Right lobe of liver (tissue), 6 donors: Measurements from ENCODE around the gene SLC2A8. TPM values are rescaled to one million over a fixed set of nuclear protein-coding genes. Genes with fewer than 3 reads are reported as not detected.
A peak's percentile ranks its signal among the peaks of the same experiment; 100 is the strongest.

Experiments
- ATAC-seq, 4 donors: fragments of 200-7000 bp; cut with Tn5 transposase; one replicate each; pipeline ENCODE4 v1.9.1; 2020; ENCODE audit warnings: mild to moderate bottlenecking in 4 of 4, moderate library complexity in 4 of 4
- DNase-seq, 3 donors: peaks; one replicate each; pipeline ENCODE4 v3.0.0-alpha.2; 2020
- H3K27ac ChIP-seq, 3 donors: fragments of 200-600 bp; one replicate each; pipeline ENCODE4 v1.8.0; 2022
- H3K27me3 ChIP-seq, 2 donors: fragments of 200-600 bp; one replicate each; pipeline ENCODE4 v1.8.0; 2022
- H3K36me3 ChIP-seq, 4 donors: fragments of 200-600 bp; sonication (generic) in 1 of 4; one replicate each; pipeline versions ENCODE4 v1.5.1 to v1.8.0; 2017 to 2022; ENCODE audit warnings: control low read depth in 1 of 4
- H3K4me1 ChIP-seq, 4 donors: fragments of 200-600 bp; sonication (generic) in 1 of 4; one replicate each; pipeline versions ENCODE4 v1.5.1 to v1.8.0; 2017 to 2022; ENCODE audit warnings: control low read depth in 1 of 4
- H3K4me3 ChIP-seq, 3 donors: fragments of 200-600 bp; one replicate each; pipeline ENCODE4 v1.8.0; 2022
- H3K9me3 ChIP-seq, 4 donors: fragments of 200-600 bp; sonication (generic) in 1 of 4; one replicate each; pipeline versions ENCODE4 v1.5.1 to v1.8.0; 2017 to 2022; ENCODE audit warnings: control low read depth in 1 of 4
- POLR2A ChIP-seq: fragments of 450-650 bp; IDR thresholded peaks from one replicate; pipeline ENCODE4 v1.6.1; 2017; ENCODE audit warnings: antibody characterized with exemption, mild to moderate bottlenecking
- WGBS: methylation state at CpG from one replicate; pipeline ENCODE4 v1.1.6; 2018; ENCODE audit warnings: low coverage, low lambda C conversion rate; ENCODE audit not compliant: insufficient coverage; ENCODE audit errors: missing lambda C conversion rate; 5-methylcytosine and 5-hydroxymethylcytosine counted together
- intact Hi-C, 2 donors: fragments of 100-400 bp; cut with DNase I; formaldehyde crosslinking; loops; one replicate each; pipeline versions ENCODE4 v1.11.2 to v1.14.1; 2022
- total RNA-seq, 6 experiments: library from RNA; depleted of rRNA in 2 of 6; stranded (reverse); fragments of >200 nt in 2 of 6; fragmentation: NEBNext Ultra II Directional in 3 of 6; extraction: Animal tissue kit (Norgen Biotek cat#: 25700) in 3 of 6; gene quantifications; one replicate each; pipeline versions ENCODE4 v1.1.0 to v1.2.4, GENCODE V29; 2016 to 2023
- TF ChIP-seq, protein P1 (sequence below), 4 donors: fragments of 200-600 bp in 3 of 4; fragments of 450-650 bp in 1 of 4; IDR thresholded peaks; one replicate each; pipeline versions ENCODE4 v1.5.1 to v1.8.0; 2016 to 2022; ENCODE audit warnings: antibody characterized with exemption in 4 of 4, mild to moderate bottlenecking in 2 of 4
- donor health status: DM: no; HTN: yes; CAD: no.
- donor health status: DM: no; HTN: no; CAD: no.
- donor health status: DM: no; HTN: no; CAD: no.
- donor health status: DM: no; HTN: yes; CAD: no.
- donor health status: DM: no; HTN: yes; CAD: no.

Gene SLC2A8
- total RNA-seq, 6 experiments from 2014 or later, result 16.2 to 25.0 (median 18.8) TPM

DNA sequence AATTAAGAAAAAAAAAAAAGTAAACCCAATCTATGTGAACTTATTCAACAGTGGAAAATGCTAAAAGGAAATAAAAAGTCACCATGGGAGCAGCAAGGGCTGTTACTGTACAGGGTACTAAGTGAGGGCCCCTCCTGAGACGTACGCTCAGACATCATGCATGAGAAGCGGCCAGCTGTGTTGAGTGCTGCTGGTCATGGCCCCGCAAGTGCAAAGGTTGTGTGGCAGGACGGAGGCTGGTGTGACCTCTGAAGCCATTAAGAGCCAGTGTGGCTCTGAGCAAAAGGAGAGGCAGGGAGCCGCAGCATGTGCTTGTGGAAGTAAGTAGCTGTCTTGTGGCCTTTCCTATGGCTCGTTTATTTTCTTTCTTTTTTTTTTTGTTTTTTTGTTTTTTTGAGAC lies 24.1 kb downstream of the SLC2A8 start:
- no peaks in the 10 kb centered on the region for H3K36me3 ChIP-seq
- no peak overlapping the region for H3K4me3 ChIP-seq
- TF ChIP-seq, protein P1, sequence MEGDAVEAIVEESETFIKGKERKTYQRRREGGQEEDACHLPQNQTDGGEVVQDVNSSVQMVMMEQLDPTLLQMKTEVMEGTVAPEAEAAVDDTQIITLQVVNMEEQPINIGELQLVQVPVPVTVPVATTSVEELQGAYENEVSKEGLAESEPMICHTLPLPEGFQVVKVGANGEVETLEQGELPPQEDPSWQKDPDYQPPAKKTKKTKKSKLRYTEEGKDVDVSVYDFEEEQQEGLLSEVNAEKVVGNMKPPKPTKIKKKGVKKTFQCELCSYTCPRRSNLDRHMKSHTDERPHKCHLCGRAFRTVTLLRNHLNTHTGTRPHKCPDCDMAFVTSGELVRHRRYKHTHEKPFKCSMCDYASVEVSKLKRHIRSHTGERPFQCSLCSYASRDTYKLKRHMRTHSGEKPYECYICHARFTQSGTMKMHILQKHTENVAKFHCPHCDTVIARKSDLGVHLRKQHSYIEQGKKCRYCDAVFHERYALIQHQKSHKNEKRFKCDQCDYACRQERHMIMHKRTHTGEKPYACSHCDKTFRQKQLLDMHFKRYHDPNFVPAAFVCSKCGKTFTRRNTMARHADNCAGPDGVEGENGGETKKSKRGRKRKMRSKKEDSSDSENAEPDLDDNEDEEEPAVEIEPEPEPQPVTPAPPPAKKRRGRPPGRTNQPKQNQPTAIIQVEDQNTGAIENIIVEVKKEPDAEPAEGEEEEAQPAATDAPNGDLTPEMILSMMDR (IDR thresholded peaks at IDR 0.05), result no peak
- no peak for TF ChIP-seq POLR2A
- no peaks in the 10 kb centered on the region for H3K27me3 ChIP-seq
- no peak overlapping the region for H3K27ac ChIP-seq
- ATAC-seq (no peak), DNase-seq (no peak)
- 55% methylated on average over 5 of the region's 7 CpGs for WGBS
- H3K4me1 ChIP-seq, result peaks cover 0 to 37% (median 8%) of the 10 kb centered on the region in 4 donors
- H3K9me3 ChIP-seq, result no peaks in the 10 kb centered on the region
- intact Hi-C loops, result no loop called here

DNA sequence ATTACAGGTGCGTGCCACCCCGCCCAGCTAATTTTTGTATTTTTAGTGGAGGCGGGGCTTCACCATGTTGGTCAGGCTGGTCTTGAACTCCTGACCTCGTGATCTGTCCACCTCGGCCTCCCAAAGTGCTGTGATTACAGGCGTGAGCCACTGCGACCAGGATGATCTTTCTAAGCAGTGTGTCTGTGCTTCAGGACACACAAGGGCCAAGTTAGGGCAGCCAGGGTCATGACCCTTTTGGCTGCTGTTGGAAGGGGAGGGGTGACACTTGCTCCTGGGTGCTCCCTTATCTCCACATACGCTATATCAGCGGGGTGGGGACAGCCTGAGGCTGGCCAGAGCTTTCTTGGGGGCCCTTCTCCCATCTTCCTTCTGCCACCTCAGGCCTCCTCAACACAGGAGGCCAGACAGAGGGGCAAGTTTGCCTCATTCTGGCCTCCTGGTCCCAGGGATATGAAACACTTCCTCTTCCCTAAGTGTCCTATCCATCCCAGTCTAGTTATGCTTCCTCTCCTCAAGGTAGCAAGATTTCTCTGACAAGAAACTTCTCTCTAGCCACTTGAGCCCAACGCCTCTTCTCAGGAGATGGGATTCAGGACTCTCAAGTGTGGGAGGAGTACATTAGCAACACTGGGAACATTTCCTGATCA lies 25.3 kb downstream of the SLC2A8 start:
- no peak overlapping the region for H3K27ac ChIP-seq
- H3K4me3 ChIP-seq, result no peak overlapping the region
- no peaks in the 10 kb centered on the region for H3K36me3 ChIP-seq
- peaks cover 0 to 38% (median 8%) of the 10 kb centered on the region in 4 donors for H3K4me1 ChIP-seq
- WGBS, result 69% methylated on average over 8 of the region's 10 CpGs
- intact Hi-C loops, result no loop called here
- no peak for DNase-seq
- no peaks in the 10 kb centered on the region for H3K27me3 ChIP-seq
- peak in 2 of 4 donors; percentile 7 to 12 for ATAC-seq
- no peak for TF ChIP-seq POLR2A
- TF ChIP-seq, protein P1 (IDR thresholded peaks at IDR 0.05), result no peak
- H3K9me3 ChIP-seq, result no peaks in the 10 kb centered on the region

DNA sequence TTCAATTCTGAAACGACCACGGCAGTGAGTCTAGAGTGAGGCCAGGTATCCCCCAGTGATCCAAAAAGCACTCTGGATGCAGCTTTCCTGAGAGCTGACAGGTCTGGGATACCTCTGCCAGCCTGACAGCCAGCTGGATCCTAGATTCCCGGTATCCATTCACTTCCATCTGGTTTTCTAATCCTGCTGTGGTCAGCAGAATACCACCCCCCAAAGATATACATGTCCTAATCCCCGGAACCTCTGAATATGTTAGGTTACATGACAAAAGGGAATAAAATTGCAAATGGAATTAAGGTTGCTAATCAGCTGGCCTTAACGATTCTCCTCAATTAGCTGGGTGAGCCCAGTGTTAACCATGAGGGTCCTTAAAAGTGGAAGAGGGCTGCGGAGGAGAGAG lies 25.8 kb downstream of the SLC2A8 start:
- H3K9me3 ChIP-seq, result no peaks in the 10 kb centered on the region
- ATAC-seq (no peak), DNase-seq (no peak)
- intact Hi-C loops, result no loop called here
- H3K4me1 ChIP-seq, result peaks cover 0 to 38% (median 8%) of the 10 kb centered on the region in 4 donors
- TF ChIP-seq POLR2A, result no peak
- TF ChIP-seq, protein P1 (IDR thresholded peaks at IDR 0.05), result no peak
- H3K36me3 ChIP-seq, result no peaks in the 10 kb centered on the region
- no peaks in the 10 kb centered on the region for H3K27me3 ChIP-seq
- peak overlapping the region; percentile 64 to 95 (median 89) for H3K4me3 ChIP-seq
- WGBS, result 53% methylated on average over 6 of the region's 6 CpGs
- no peak overlapping the region for H3K27ac ChIP-seq

DNA sequence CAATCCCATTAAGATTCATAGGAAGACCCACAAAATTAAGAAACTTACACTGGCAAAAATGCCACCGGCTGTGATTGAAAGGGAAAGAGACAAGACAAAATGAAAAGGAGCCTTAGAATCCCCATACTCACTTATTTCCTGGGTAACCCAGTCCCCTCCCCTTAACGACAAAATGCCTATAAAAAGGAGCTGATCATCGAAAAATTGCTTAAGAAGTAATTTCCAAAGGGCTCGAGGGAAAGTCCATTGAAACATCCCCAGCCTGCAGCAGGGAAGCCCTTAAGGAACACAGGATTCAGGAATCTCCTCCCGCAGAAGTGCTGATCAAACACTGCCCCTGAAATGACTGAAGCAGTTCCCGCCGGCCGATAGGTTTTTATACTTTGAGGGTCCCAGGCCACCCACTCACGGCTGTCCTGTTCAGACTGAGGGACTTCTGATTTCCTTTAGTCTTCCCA lies 26.5 kb downstream of the SLC2A8 start:
- peak overlapping the region; percentile 65 to 92 (median 79) for H3K27ac ChIP-seq
- 2% methylated on average over 8 of the region's 9 CpGs for WGBS
- peaks cover 0 to 3% (median under 1%) of the 10 kb centered on the region in 4 donors for H3K36me3 ChIP-seq
- no peaks in the 10 kb centered on the region for H3K27me3 ChIP-seq
- ATAC-seq (peak; percentile 2 to 11 (median 5)), DNase-seq (no peak)
- TF ChIP-seq, protein P1 (IDR thresholded peaks at IDR 0.05), result no peak
- no peak for TF ChIP-seq POLR2A
- H3K4me1 ChIP-seq, result peaks cover 0 to 38% (median 8%) of the 10 kb centered on the region in 4 donors
- H3K4me3 ChIP-seq, result peak overlapping the region; percentile 64 to 95 (median 89)
- H3K9me3 ChIP-seq, result no peaks in the 10 kb centered on the region
- intact Hi-C loops, result no loop called here
